GM12874 (cell line): Measurements from ENCODE around the gene TOR2A.

ENCODE experiments used
- TF ChIP-seq, protein P1 (sequence below): IDR thresholded peaks from 2 replicates; pipeline ENCODE4 v1.5.1; 2011; ENCODE audit warnings: low read depth, mild to moderate bottlenecking, control low read depth, low read length, moderate library complexity; ENCODE audit not compliant: insufficient read depth

The TOR2A gene

DNA sequence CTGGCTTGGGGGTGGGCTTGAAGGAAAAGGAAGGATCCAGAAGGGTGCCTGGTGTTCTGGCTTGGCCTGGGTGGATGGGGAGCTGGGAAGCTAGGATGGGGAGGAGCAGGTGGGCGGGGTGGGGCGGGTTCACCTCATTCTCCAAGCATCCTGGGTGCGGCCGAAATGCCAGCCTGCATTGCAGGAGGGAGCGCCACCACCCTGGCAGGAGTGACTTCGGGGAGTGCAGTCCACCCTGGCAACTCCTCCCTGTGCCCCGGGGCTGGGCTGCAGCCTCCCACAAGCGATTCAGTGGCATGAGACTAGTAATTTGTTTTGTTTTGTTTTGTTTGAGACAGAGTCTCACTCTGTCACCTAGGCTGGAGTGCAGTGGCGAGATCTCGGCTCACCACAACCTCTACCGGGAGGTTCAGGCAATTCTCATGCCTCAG is 13.7 kb downstream of the TOR2A start:
- TF ChIP-seq, protein P1, sequence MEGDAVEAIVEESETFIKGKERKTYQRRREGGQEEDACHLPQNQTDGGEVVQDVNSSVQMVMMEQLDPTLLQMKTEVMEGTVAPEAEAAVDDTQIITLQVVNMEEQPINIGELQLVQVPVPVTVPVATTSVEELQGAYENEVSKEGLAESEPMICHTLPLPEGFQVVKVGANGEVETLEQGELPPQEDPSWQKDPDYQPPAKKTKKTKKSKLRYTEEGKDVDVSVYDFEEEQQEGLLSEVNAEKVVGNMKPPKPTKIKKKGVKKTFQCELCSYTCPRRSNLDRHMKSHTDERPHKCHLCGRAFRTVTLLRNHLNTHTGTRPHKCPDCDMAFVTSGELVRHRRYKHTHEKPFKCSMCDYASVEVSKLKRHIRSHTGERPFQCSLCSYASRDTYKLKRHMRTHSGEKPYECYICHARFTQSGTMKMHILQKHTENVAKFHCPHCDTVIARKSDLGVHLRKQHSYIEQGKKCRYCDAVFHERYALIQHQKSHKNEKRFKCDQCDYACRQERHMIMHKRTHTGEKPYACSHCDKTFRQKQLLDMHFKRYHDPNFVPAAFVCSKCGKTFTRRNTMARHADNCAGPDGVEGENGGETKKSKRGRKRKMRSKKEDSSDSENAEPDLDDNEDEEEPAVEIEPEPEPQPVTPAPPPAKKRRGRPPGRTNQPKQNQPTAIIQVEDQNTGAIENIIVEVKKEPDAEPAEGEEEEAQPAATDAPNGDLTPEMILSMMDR: no peak

DNA sequence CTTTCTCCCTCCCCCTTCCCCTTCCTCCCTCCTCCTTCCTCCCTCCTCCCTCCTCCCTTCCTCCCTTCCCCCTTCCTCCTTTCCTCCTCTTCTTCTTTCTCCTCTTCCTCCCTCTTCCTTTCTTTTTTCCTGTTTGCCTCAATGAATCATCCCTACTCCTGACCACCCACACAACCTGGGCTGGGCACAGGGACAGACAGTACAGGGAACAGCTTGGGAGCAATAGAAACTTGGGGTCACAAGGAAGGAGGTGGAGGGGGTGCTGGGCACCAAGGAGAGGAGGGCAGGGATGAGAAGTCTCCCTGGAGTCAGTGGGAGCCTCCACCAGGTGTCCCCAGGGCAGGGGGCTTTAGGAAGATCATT is 14.2 kb downstream of the TOR2A start:
- TF ChIP-seq, protein P1: no peak

DNA sequence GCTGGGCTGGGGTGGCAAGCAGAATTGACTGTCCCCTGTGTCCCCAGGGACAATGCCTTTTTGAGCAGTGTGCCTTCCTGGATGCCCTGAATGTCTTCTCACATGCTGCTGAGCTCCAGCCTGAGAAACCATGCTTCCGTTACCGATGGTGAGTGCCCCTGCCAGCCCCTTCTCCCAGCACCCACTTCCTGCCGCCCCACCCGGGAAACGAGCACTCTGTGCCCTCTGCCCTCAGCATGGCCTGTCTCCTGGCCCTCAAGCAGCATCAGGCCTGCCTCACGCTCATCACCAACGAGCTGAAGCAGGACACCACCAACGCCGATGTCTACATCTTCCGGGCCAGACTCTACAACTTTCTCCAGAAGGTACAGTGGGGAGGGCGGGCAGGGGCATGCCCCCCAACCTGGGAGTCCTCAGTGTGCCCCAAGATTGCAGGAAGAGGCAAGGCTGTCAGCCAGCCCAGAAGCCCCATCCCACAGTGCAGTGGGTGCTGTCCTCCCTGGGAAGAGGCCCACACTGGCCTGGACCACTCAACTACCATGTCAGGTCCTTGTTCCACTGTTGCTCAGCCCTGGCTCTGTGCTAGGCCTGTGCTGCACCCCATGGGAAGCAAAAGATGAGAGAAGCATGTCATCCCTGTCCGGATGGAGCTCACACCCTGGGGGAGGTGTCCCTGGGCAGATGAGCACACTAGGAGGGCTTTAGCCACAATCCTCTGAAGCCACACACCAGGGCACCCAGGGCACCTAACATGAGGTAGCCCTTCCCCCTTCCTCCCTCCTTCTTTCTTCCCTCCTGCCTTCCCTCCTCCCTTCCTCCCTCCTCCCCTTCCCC is 14.8 kb downstream of the TOR2A start:
- TF ChIP-seq, protein P1: no peak

DNA sequence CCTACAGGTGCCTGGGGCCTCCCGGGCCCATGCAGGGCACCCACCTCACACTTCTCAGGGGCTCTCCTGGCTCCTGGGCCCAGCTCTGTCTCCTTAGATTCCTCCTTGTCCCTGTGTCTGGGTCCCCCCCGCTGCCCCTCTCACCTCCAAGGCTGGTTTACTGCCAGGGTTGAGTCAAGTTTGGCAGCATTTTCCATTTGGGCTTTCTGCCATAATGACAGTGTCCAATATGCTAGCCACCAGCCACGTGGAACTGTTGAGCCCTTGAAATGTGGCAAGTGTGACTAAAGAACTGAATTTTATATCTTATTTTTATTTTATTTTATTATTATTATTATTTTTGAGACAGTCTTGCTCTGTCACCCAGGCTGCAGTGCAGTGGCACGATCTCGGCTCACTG is 17.3 kb downstream of the TOR2A start:
- TF ChIP-seq, protein P1: no peak

DNA sequence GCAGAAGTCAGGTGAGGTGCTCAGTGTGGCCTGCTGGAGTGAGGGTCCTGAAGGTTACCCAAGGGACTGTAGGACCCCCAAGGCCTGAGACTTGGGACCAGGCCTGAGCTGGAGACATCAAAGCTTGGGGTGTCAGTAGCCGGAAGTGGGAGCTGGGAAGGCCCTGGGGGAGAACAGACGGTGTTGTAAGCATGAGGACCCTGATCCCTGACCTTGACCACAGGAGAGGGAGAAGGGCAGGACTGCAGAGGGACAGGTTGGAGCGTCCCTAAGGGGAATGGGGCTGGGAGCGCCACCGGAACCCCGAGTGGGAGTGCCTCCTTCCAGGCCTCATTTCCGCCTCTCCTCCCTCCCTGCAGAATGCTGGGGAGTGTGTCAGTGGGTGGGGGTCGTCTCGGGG is 18.7 kb downstream of the TOR2A start:
- TF ChIP-seq, protein P1: no peak

DNA sequence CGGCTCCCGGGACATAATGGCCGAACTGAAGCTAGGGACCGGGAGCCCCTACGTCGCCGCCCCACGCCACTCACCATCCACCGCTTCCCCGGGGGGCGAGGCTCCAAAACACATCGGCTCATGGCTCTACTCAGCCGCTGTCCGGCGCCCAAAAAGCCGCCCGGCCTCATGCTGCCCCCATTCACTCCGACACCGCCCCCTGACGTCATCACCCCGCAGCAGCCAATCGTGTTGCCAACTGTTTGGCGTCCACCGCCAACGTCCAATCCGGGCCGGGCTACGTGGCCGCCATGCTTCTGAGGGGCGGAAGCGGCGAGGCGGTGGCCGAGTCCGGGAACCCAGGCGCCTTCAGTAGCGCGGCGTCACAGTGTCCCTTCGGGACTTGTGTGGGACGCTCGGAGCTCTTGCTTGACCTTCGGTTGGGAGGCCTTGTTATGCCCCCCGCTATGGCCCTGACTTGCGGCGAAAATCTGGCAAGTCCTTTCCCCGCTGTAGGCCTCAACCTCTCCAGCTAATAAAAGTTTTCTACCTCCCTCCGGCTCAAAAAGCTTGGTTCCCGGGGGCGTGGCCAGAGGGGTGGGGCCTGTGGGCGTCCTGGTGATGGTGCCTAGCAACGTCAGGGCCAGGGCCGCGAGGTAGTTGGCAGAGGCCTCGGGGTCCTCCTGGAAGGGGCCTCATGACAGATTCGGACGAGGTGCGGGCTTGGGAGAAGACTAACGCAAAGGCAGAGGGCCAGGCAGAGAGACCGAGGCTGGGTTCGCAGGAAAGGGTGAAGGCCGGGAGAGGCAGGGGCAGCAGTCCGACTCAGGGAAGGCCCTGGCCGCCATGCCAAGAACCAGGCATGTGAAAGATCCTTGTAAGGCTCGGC is 19.4 kb downstream of the TOR2A start, which contains the start of the genes PTRH1 and TTC16:
TSS of gene PTRH1 (minus strand) at position 194 of the 868 bp plus-strand sequence. CDS start at position 170, 24 bp downstream.
TSS of gene TTC16 (plus strand) at position 610 of the 868 bp plus-strand sequence. CDS start at position 677, 67 bp downstream.
- TF ChIP-seq, protein P1: no peak

DNA sequence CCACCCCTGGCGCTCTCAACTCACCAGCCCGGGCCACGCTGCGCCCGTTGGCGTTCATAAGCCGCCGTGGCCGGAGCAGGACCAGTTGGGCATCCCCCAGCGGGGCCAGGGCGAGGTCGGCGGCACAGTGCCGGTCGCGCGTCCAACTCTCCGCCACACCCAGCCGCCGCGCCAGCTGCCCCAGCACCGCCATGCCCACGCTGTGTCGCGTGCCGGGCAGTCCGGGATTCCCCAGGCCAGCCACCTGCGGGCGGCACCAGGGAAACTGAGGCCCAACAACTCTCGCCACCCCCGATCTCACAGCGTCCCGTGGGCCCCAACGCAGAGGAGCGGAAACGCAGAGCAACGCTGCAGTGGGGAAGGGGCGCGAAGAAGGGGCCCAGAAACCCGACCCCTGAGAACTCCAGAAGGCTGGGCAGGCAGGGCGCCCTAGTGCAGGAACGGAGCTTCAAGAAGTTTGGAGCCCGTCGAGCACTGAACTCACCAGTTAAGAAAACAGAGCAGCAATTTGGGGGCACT is 20.1 kb downstream of the TOR2A start:
- TF ChIP-seq, protein P1: no peak
